CD4-positive, alpha-beta T cell treated with Interleukin-4 for 1 hour (primary cell): Measurements from ENCODE around the gene PIGQ.
"Not testable (repeated sequence)": the region's sequence is repeated elsewhere in the genome, so short reads cannot be mapped to it uniquely, and the experiment has no call there.

Source experiments
- DNase-seq, 2 donors: peaks; one replicate each; pipeline ENCODE4 v3.0.0-alpha.2; 2020 to 2022

Gene PIGQ

GRCh38 chr16:588889-589657, 19.3 kb downstream of the PIGQ start:
- DNase-seq: peak; percentile 97 to 98

- DNase-seq: peak; percentile 99
Observed at GRCh38 chr16:589658-590187, 20.0 kb downstream of the PIGQ start, which contains the start of gene RAB40C. Gene RAB40C, plus strand, starts transcription at chr16:590066. Its CDS starts 226 bp downstream, at chr16:590292.

- DNase-seq: no peak
Observed at GRCh38 chr16:590188-590814, 20.5 kb downstream of the PIGQ start.

- DNase-seq: no peak
Observed at GRCh38 chr16:590815-591200, 21.0 kb downstream of the PIGQ start.

GRCh38 chr16:591231-591630, 21.5 kb downstream of the PIGQ start:
- DNase-seq: no peak

GRCh38 chr16:591892-592517, 22.2 kb downstream of the PIGQ start:
- no peak for DNase-seq

- DNase-seq: peak in 1 of 2 donors; percentile 42
Observed at GRCh38 chr16:592518-593306, 22.9 kb downstream of the PIGQ start.

- DNase-seq: no peak
Observed at GRCh38 chr16:593406-593805, 23.6 kb downstream of the PIGQ start.

- DNase-seq: no peak
Observed at GRCh38 chr16:593807-594206, 24.0 kb downstream of the PIGQ start.

GRCh38 chr16:595094-595528, 25.3 kb downstream of the PIGQ start:
- DNase-seq: no peak

- DNase-seq: no peak
Observed at GRCh38 chr16:595942-596735, 26.4 kb downstream of the PIGQ start.

GRCh38 chr16:596736-597060, 26.9 kb downstream of the PIGQ start:
- DNase-seq: no peak

- not testable (repeated sequence) for DNase-seq
Observed at GRCh38 chr16:597655-598054, 27.9 kb downstream of the PIGQ start.

GRCh38 chr16:598823-599739, 29.3 kb downstream of the PIGQ start:
- DNase-seq: no peak

- DNase-seq: no peak
Observed at GRCh38 chr16:600781-601180, 31.0 kb downstream of the PIGQ start.

- DNase-seq: no peak
Observed at GRCh38 chr16:603933-604332, 34.2 kb downstream of the PIGQ start.

GRCh38 chr16:606656-607307, 37.0 kb downstream of the PIGQ start:
- DNase-seq: no peak

GRCh38 chr16:608019-608418, 38.3 kb downstream of the PIGQ start:
- no peak for DNase-seq

- DNase-seq: no peak
Observed at GRCh38 chr16:609316-609715, 39.5 kb downstream of the PIGQ start.

- DNase-seq: no peak
Observed at GRCh38 chr16:609984-610383, 40.2 kb downstream of the PIGQ start.
